HL-60 (cell line): Measurements from ENCODE around the gene GPR39.

Experiments used
- GABPA ChIP-seq: IDR thresholded peaks from 2 replicates; pipeline ENCODE4 v1.6.1; 2012; ENCODE audit warnings: low read depth
- POLR2AphosphoS5 ChIP-seq: IDR thresholded peaks from 2 replicates; pipeline ENCODE4 v1.6.1; 2012; ENCODE audit warnings: low read depth
- SPI1 ChIP-seq: IDR thresholded peaks from 2 replicates; pipeline ENCODE4 v1.6.1; 2012; ENCODE audit warnings: low read depth, mild to moderate bottlenecking, borderline replicate concordance
- TF ChIP-seq, protein P1 (sequence below): IDR thresholded peaks from one replicate; pipeline ENCODE4 v1.5.1; 2011; ENCODE audit warnings: low read length, control low read depth, inconsistent platforms; ENCODE audit not compliant: insufficient read depth

GRCh38 chr2:132449868-132450267, 33.3 kb downstream of the GPR39 start:
- TF ChIP-seq, protein P1, sequence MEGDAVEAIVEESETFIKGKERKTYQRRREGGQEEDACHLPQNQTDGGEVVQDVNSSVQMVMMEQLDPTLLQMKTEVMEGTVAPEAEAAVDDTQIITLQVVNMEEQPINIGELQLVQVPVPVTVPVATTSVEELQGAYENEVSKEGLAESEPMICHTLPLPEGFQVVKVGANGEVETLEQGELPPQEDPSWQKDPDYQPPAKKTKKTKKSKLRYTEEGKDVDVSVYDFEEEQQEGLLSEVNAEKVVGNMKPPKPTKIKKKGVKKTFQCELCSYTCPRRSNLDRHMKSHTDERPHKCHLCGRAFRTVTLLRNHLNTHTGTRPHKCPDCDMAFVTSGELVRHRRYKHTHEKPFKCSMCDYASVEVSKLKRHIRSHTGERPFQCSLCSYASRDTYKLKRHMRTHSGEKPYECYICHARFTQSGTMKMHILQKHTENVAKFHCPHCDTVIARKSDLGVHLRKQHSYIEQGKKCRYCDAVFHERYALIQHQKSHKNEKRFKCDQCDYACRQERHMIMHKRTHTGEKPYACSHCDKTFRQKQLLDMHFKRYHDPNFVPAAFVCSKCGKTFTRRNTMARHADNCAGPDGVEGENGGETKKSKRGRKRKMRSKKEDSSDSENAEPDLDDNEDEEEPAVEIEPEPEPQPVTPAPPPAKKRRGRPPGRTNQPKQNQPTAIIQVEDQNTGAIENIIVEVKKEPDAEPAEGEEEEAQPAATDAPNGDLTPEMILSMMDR: no peak
- no peak for TF ChIP-seq POLR2AphosphoS5
- no peak for TF ChIP-seq SPI1
- TF ChIP-seq GABPA: no peak
